Activated T-helper 1 cell treated with Interleukin-2 at 50 U/mL for 16 hours (primary cell): ENCODE results near the gene RGPD8.
"Not testable (repeated sequence)": the region's sequence is repeated elsewhere in the genome, so short reads cannot be mapped to it uniquely, and the experiment has no call there.

ENCODE experiments used
- DNase-seq: peaks from one replicate; pipeline ENCODE4 v3.0.0-alpha.2; 2020; ENCODE audit warnings: low read depth

RGPD8 gene

DNA sequence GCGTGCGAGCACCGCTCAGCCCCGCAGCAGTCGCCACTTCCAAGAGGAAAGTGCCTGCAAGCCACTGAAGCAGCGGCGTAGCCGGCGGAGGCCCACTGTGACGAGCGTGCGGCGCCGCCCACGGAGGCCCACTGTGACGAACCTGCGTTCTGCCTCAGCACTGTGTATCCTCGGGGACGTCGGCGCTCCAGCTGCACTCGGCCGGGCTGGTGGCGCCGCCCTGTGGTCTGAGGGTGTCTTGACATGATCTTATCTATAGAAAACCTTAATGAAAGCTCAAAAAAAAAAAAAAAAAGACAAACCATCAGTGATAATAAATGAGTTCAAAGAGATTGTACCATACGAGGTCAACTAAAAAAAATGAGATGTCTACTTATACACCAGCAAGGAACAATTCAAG, at the start of gene RGPD8:
RGPD8 (minus strand) TSS at position 166 of the 400 bp plus-strand sequence. CDS start 192 bp downstream, outside the sequence.
- peak; percentile 90 for DNase-seq

DNA sequence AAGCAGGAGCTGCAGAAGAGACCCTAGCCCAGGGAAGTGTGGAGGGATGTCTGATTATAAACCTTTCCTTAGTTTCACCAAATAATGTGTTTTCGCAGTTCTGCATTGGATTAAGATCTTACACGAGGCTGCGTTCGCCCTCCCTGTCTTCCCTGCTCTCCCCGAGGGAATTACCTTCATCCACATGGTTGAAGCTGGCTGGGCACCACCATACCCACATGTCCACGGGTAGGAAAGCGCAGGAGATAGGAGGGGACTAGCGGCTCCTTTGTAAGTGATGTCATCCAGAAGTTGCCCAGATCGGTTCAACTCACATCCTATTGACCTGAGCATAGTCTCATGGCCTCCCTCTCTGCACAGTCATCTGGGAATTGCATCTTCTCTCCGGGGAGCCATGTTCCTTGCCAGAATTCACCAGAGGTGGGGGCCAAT, 49.6 kb upstream of the RGPD8 start:
- no peak for DNase-seq

GRCh38 chr2:112482309-112483041, 49.0 kb upstream of the RGPD8 start:
- no peak for DNase-seq

- DNase-seq, result peak; percentile 74
Measured at GRCh38 chr2:112481528-112482233, 48.2 kb upstream of the RGPD8 start, which contains the start of gene TTL. TTL (plus strand) TSS chr2:112482156; CDS start chr2:112482345, 189 bp downstream.

DNA sequence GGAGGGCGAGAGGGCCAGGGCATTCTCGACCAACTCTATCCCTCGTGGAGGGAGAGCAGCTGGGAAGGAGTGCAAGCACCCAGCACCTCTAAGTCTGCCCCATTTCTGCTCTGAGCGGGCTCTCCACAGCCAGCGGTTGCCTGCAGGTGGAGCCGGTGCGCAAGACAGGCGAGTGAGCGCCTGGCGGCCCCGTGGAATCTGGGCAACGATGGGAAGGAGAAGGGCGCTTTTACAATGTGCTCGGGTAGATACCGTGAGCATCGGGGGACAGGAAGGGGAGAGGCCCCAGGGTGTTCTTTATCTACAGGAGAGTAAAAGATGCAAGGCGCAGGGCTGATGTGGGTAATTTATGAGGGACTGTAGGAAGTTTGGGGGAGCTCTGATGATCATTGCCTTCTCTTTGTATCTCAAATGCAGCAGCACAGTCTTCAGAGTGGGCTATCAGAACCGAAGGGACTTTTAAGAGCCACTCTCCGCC, 47.6 kb upstream of the RGPD8 start:
- DNase-seq, result peak; percentile 69

- DNase-seq, result no peak
Measured at GRCh38 chr2:112480530-112481049, 47.1 kb upstream of the RGPD8 start.

DNA sequence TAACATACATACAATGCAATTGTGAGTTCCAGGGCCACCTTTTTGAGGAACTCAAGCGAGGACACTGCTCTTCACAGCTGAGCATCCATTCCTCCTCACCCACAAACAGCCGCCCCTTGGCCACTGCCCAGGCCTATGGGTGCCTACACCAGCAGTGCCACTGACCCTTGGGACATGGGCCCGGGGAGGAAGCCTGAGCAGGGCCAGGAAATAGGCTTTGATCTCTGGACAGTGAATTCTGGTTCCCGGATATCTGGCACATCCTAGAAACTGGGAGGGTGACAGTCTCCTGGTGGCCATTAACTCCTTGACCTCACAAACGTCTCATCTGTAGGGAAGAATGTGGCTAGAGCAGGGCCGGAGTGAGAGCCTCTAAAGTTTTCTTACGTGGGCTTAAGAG, 43.0 kb upstream of the RGPD8 start:
- no peak for DNase-seq

DNA sequence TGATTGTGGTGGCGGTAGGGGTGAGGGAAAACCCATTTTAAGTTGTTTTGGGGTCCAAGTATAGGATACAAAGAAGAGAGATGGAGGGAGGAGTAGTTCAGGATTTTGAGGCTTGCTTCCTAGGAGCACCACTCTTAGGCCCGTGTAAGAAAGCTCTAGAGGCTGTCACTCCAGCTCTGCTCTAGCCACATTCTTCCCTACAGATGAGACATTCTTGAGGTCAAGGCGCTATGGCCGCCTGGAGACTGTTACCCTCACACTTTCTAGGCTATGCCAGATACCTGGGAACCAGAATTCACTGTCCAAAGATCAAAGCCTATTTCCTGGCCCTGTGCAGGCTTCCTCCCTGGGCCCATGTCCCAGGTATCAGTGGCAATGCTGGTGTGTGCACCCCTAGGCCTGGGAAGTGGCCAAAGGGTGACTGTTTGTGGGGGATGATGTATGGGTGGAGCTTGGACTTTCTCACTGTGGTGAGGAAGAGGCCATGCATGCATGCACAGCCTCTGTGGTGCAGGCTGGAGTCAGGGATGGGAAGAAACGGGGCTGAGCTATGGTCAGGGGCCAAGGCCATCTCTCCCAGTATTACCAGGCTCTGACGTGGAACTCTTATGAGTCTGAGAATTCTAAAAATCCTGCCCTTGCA, 41.5 kb upstream of the RGPD8 start:
- DNase-seq, result no peak

DNA sequence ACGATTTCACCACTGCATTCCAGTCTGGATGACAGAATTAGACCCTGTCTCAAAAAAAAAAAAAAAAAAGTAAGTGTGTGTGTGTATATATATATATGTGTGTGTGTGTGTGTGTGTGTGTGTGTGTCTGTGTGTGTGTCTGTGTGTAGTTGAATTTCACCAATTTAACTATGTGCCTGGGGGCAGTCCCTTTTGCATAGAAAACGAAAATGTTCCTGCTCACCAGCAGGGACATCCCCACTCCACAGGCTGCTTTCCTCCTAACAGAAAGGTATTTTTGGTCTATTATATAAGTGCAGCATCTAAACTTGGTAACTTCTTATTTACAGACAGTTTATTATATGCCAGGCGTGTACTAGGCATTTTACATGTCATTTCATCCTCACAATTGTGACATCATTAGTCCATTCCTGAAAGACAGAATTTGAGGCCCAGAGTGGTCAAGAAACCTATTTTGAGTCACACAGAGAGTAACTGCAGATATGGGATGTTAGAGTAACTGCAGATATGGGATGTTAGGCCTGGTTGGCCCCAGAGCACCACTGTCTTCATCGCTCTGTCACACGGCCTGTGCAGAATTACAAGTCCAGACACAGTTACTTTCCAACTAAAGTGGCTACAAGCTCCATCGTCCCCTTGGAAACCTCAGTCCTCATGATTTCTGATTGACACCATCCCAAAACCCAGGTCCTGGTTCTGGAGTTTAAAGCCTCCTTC, 39.3 kb upstream of the RGPD8 start:
- DNase-seq, result no peak

- DNase-seq, result no peak
Measured at GRCh38 chr2:112465382-112465781, 31.9 kb upstream of the RGPD8 start.

GRCh38 chr2:112463256-112463655, 29.8 kb upstream of the RGPD8 start:
- DNase-seq, result no peak

- no peak for DNase-seq
Measured at GRCh38 chr2:112462178-112462577, 28.7 kb upstream of the RGPD8 start.

- DNase-seq, result no peak
Measured at GRCh38 chr2:112459372-112459771, 25.9 kb upstream of the RGPD8 start.

DNA sequence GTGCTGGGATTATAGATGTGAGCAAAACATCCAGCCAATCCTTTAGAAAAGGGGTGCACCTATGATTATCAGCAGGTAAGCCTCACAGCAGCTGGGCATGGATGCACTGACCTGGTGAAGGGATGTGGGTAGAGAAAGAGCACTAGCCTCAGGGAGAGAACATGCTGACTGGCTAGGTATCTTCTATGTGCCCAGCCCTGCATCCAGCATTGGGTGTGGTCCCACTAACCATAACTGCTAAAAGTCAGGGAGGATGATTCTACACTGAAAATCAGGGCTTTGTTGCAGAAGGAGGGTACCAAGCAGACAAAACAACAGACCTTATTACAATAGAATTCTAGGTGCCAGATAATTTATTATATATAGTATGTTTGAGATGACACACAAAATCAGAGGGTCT, 21.1 kb upstream of the RGPD8 start:
- no peak for DNase-seq

DNA sequence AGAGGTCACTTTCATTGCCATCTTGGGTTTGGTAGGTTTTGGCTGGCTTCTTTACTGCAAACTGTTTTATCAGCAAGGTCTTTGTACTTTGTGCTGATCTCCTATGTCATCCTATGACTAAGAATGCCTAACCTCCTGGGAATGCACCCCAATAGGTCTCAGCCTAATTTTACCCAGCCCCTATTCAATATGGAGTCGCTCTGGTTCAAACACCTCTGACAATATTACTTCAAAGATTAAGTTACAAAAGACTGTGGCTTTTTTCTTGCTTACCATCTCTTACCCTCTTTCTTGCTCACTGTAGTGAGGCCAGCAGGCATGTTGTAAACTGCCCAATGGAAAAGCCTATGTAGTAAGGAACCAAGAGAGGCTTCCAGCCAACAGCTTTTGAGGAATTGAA, 17.9 kb upstream of the RGPD8 start:
- no peak for DNase-seq

- no peak for DNase-seq
Measured at GRCh38 chr2:112449854-112450253, 16.4 kb upstream of the RGPD8 start.

DNA sequence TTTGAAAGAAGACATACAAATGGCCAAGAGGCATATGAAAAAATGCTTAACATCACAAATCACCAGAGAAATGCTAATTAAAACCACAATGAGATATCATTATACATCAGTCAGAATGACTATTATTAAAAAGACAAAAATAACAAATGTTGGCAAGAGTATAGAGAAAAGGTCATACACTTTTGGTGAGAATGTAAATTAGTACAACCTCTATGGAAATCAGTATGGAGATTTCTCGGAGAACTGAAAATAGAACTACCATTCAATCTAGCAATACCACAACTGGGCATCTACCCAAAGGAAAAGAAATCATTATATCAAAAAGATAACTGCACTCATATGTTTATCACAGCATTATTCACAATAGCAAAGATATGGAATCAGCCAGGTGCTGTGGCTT, 10.8 kb upstream of the RGPD8 start:
- DNase-seq, result not testable (repeated sequence)

GRCh38 chr2:112438603-112439261, 5.3 kb upstream of the RGPD8 start:
- DNase-seq, result not testable (repeated sequence)

DNA sequence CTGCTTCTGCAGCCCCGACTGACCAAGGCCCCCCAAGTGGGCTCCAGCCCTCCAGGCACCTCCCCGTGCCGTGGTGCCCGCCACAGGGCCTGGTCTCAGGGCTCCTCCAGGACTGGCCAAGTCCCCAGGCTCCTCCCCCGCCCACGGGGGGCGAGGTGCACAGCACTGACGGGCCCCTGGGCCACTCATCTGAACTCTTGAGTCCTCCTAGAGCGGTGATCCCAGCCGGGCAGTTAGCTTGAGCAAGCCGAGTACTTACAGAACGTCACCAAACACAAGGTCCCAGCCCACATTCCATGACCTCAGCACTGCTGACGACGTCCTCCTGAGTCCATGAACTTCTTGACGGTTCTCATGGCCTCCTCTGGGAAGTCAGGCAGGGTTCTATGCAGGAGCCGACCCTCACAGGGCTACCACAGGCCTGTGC, 4.0 kb upstream of the RGPD8 start:
- not testable (repeated sequence) for DNase-seq

GRCh38 chr2:112436993-112437392, 3.5 kb upstream of the RGPD8 start:
- not testable (repeated sequence) for DNase-seq
